HUES6 (cell line): Measurements from ENCODE around the gene CACTIN.
A peak's percentile ranks its signal among the peaks of the same experiment; 100 is the strongest.
"Not testable (repeated sequence)": the region's sequence is repeated elsewhere in the genome, so short reads cannot be mapped to it uniquely, and the experiment has no call there.

Experiments used
- H3K27ac ChIP-seq: 2 replicates; pipeline ENCODE4 v1.7.0; 2013; ENCODE audit warnings: low read depth, mild to moderate bottlenecking, low read length, inconsistent platforms
- H3K27me3 ChIP-seq: 2 replicates; pipeline ENCODE4 v1.6.1; 2013; ENCODE audit warnings: low read length; ENCODE audit not compliant: control insufficient read depth, insufficient read depth
- H3K36me3 ChIP-seq: 2 replicates; pipeline ENCODE4 v1.6.1; 2013; ENCODE audit warnings: low read length; ENCODE audit not compliant: control insufficient read depth, insufficient read depth
- H3K4me1 ChIP-seq: 2 replicates; pipeline ENCODE4 v1.6.1; 2013; ENCODE audit warnings: low read length; ENCODE audit not compliant: control insufficient read depth, insufficient read depth
- H3K4me3 ChIP-seq: 2 replicates; pipeline ENCODE4 v1.5.1; 2013; ENCODE audit warnings: low read depth, low read length
- H3K9ac ChIP-seq: one replicate; pipeline ENCODE4 v1.6.1; 2013; ENCODE audit warnings: mild to moderate bottlenecking, low read length
- H3K9me3 ChIP-seq: 2 replicates; pipeline ENCODE4 v1.6.1; 2013; ENCODE audit warnings: low read depth, low read length; ENCODE audit not compliant: control insufficient read depth, insufficient read depth

CACTIN gene

DNA sequence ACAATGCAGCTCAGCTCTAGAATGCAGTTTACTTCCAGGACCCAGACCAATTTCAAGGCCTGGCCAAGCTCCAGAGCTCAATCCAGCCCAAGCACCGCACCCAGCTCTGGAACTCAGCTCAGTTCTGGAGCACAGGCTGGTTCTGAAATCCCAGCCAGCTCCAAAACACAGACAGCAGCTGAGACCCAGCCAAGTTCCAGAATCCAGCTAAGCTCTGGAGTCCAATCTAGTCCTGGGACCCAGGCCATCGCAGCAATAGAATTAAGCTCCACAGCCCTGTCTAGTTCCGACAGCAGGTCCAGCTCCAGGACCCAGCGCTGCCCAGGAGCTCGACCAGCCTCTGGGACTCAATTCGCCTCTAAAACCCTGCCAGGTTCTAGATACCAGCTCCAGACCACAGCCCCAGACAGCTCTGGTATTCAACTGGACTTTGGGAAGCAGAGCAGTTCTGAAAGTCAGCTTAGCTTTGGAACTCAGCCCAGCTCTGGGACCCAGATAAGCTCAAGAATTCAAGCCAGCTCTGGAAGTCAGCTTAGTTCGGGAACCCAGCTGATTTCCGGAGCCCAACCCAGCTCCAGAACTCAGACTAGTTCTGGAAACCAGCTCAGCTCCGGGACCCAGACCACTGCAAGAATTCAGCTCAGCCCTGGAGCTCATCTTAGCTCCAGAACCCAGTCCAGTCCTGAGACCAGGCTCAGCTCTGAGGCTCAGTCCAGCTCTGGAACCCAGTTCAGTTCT is 34.5 kb downstream of the CACTIN start:
- Histone ChIP-seq H3K4me1 (no peaks in the 10 kb centered on the region), H3K4me3 (no peak overlapping the region), H3K27me3 (peaks cover 28% of the 10 kb centered on the region), H3K9ac (no peak overlapping the region), H3K27ac (no peak overlapping the region), H3K36me3 (no peaks in the 10 kb centered on the region), H3K9me3 (peaks cover 3% of the 10 kb centered on the region; the same call in 1 of the 2 replicates)

DNA sequence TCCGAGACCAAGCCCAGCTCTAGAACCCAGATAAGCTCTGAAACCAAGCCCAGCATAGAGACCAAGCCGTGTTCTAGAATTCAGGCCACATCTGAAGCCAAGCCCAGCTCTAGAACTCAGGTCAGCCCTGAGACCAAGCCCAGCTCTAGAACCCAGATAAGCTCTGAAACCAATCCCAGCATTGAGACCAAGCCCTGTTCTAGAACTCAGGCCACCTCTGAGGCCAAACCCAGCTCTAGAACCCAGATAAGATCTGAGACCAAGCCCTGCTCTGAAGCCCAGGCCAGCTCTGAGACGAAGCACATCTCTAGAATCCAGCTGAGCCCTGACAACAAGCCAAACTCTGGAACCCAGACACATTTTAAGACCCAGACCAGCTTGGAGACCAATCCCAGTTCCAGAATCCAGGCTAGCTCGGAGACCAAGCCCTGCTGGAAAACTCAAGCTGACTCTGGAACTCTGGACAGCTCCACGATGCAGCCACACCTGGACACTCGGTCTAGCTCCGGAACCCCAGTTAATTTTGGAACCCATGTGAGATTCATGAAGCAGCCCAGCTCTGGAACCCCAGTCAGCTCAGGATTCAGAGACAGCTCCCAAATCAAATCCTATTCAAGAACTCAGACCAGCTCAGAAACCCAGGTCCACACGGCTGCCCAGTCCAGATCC is 35.5 kb downstream of the CACTIN start:
- Histone ChIP-seq H3K4me3 (no peak overlapping the region), H3K9me3 (peaks cover 3% of the 10 kb centered on the region; the same call in 1 of the 2 replicates), H3K36me3 (no peaks in the 10 kb centered on the region), H3K27ac (no peak overlapping the region), H3K4me1 (no peaks in the 10 kb centered on the region), H3K9ac (no peak overlapping the region), H3K27me3 (peaks cover 38% of the 10 kb centered on the region)

GRCh38 chr19:3589949-3590348 is 36.6 kb downstream of the CACTIN start:
- Histone ChIP-seq H3K9ac (no peak overlapping the region), H3K36me3 (no peaks in the 10 kb centered on the region), H3K27me3 (peaks cover 49% of the 10 kb centered on the region), H3K9me3 (peaks cover 3% of the 10 kb centered on the region; the same call in 1 of the 2 replicates), H3K4me1 (no peaks in the 10 kb centered on the region), H3K27ac (no peak overlapping the region), H3K4me3 (no peak overlapping the region)

- Histone ChIP-seq H3K27me3 (peaks cover 55% of the 10 kb centered on the region), H3K9me3 (peaks cover 3% of the 10 kb centered on the region; the same call in 1 of the 2 replicates), H3K27ac (no peak overlapping the region), H3K4me3 (no peak overlapping the region), H3K4me1 (no peaks in the 10 kb centered on the region), H3K9ac (no peak overlapping the region), H3K36me3 (no peaks in the 10 kb centered on the region)
These were observed 37.2 kb downstream of the CACTIN start for GRCh38 chr19:3589439-3589838.

DNA sequence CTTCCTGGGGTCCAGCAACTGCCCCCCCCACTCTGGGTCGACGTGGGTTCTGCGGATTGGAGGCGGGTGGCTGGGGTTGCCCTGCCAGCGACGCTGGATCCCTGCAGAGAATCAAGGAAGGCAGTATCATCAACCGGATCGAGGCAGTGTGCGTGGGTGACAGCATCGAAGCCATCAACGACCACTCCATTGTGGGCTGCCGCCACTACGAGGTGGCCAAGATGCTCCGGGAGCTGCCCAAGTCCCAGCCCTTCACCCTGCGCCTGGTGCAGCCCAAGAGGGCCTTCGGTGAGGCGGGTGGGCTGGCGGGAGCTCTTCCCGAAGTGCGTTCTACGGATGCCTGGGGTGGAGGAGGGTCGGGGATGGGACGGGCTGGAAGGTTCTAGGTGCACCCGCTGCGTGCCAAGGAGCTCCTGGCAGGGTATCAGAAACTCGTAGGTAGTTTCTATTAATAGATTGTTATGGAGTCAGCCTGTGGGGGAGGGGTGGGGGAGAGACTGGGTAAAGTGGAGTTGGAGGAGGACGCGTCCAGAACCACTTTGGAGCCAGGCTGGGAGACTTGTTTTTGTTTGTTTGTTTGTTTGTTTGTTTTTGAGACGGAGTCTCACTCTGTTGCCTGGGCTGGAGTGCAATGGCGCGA is 39.8 kb downstream of the CACTIN start:
- no peak overlapping the region for H3K27ac ChIP-seq
- H3K4me3 ChIP-seq = no peak overlapping the region
- H3K9ac ChIP-seq = no peak overlapping the region
- no peaks in the 10 kb centered on the region for H3K36me3 ChIP-seq
- H3K9me3 ChIP-seq = peaks cover 3% of the 10 kb centered on the region; the same call in 1 of the 2 replicates
- no peaks in the 10 kb centered on the region for H3K4me1 ChIP-seq
- peaks cover 51% of the 10 kb centered on the region for H3K27me3 ChIP-seq

DNA sequence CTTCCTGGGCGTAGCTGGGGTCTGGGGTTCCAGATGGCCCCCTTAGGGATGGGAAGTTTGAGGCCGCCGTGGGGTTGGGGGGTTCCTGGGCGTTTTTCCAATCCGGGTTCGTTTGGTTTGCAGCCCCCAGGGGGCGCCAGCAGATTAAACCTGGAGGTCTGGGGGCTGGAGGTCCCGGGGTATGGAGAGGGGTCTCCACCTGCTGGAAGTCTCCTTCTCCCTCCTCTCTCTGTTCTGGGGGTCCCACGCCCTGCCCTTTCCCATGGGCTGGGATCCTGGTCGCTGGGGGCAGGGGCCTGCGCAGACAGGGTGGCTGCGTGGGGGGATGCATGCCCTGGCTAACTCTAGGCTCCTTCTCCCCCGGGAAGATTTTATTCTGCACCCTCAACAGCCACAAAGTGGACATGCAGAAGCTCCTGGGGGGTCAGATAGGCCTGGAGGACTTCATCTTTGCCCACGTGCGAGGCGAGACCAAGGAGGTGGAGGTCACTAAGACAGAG is 40.4 kb downstream of the CACTIN start:
- Histone ChIP-seq H3K4me3 (peak overlapping the region; percentile 59), H3K27me3 (peaks cover 46% of the 10 kb centered on the region), H3K9me3 (no peaks in the 10 kb centered on the region), H3K27ac (no peak overlapping the region), H3K9ac (no peak overlapping the region), H3K36me3 (no peaks in the 10 kb centered on the region), H3K4me1 (no peaks in the 10 kb centered on the region)

GRCh38 chr19:3585301-3586126 is 41.1 kb downstream of the CACTIN start, which contains the start of gene GIPC3:
GIPC3 (plus strand) TSS chr19:3585478; CDS start chr19:3585598, 120 bp downstream.
- Histone ChIP-seq H3K27ac (no peak within 1 kb of the TSS), H3K4me3 (peak within 1 kb of the TSS; percentile 59), H3K36me3 (no peaks in the 10 kb centered on the region), H3K27me3 (peaks cover 46% of the 10 kb centered on the region), H3K9ac (no peak within 1 kb of the TSS), H3K4me1 (no peaks in the 10 kb centered on the region), H3K9me3 (no peaks in the 10 kb centered on the region)

- H3K4me3 ChIP-seq, H3K9me3 ChIP-seq, H3K9ac ChIP-seq, H3K36me3 ChIP-seq, H3K27ac ChIP-seq, H3K4me1 ChIP-seq: not testable (repeated sequence)
- peaks cover 45% of the 10 kb centered on the region for H3K27me3 ChIP-seq
These were observed 42.4 kb downstream of the CACTIN start for GRCh38 chr19:3584036-3584802.

DNA sequence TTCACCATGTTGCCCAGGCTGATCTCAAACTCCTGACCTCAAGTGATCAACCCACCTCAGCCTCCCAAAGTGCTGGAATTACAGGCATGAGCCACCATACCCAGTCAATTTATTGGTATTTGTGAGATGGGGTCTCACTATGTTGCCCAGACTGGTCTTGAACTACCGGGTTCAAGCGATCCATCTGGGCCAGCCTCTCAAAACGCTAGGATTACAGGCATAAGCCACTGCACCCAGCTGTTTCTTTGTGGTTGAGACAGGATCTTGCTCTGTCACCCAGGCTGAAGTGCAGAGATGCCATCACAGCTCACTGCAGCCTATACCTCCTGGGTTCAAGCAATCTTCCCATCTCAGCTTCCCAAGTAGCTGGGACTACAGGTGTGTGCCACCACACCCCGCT is 44.8 kb downstream of the CACTIN start:
- H3K9ac ChIP-seq, H3K4me3 ChIP-seq, H3K27ac ChIP-seq, H3K4me1 ChIP-seq, H3K9me3 ChIP-seq, H3K36me3 ChIP-seq: not testable (repeated sequence)
- H3K27me3 ChIP-seq = peaks cover 34% of the 10 kb centered on the region
